ENCODE data around the gene LMO4. TPM values are rescaled to one million over a fixed set of nuclear protein-coding genes. Genes with fewer than 3 reads are reported as not detected.

The LMO4 gene
- total RNA-seq, 2 donors from 2014 or later = 23.6 to 24.1 TPM

GRCh38 chr1:87329526-87330056 lies 911 bp downstream of the LMO4 start:
- H3K36me3 ChIP-seq = no peaks in the 10 kb centered on the region
- peaks cover 14% of the 10 kb centered on the region for H3K4me1 ChIP-seq
- intact Hi-C loops (cut with DNase I) = loop anchor here (10.0 kb wide), 2 partner anchors 265 to 355 kb away; no protein-coding TSS in a partner anchor
- DNase-seq = no peak
- H3K27ac ChIP-seq = peak overlapping the region; percentile 93
- TF ChIP-seq, protein P1, sequence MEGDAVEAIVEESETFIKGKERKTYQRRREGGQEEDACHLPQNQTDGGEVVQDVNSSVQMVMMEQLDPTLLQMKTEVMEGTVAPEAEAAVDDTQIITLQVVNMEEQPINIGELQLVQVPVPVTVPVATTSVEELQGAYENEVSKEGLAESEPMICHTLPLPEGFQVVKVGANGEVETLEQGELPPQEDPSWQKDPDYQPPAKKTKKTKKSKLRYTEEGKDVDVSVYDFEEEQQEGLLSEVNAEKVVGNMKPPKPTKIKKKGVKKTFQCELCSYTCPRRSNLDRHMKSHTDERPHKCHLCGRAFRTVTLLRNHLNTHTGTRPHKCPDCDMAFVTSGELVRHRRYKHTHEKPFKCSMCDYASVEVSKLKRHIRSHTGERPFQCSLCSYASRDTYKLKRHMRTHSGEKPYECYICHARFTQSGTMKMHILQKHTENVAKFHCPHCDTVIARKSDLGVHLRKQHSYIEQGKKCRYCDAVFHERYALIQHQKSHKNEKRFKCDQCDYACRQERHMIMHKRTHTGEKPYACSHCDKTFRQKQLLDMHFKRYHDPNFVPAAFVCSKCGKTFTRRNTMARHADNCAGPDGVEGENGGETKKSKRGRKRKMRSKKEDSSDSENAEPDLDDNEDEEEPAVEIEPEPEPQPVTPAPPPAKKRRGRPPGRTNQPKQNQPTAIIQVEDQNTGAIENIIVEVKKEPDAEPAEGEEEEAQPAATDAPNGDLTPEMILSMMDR (IDR thresholded peaks at IDR 0.05) = no peak
- H3K27me3 ChIP-seq = no peaks in the 10 kb centered on the region
- no peaks in the 10 kb centered on the region for H3K9me3 ChIP-seq
- peak overlapping the region; percentile 79 to 84 for H3K9ac ChIP-seq (ENCODE audit: low read depth in 2 of 2, low read length in 2 of 2)
- peak overlapping the region; percentile 61 for H3K4me3 ChIP-seq

DNA sequence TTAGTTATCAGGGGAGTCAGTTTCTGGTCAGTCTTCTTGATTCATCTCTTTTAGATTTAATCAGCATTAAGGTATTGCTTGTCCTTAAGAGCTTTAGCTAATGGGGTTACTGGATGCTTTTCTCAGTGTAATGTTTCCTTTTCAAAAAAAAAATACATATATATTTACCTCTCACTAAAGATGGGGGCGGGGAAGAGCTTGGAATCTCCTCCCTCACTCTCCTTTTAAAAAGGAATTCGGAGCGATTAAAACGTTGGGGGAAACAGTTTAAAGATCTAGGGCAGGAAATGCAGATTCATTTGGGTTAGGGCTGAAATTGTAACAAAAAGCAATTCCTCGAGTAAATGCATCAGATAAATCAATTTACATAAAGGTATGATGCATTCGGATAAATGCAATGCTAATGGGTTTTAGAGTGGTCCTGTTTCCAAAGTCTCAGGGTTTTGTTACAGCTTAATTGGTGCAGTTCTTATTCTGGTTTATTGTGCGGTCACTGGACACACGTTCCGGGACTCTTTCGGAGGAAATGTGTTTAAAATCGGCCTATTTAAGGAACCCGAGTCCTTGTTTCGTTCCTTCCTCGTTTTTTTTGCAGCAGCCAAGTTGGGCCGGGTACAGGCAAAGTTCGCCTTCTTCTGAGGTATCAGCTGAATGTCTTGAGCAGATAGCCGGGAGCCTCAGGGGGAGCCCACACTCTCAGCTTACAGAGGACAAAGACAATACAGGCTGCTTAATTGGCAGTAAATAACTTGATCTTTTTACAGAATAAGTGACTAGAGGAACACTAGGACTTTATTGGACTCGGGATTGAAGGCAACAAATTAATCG lies 1.6 kb downstream of the LMO4 start:
- TF ChIP-seq, protein P1 (IDR thresholded peaks at IDR 0.05) = no peak
- Histone ChIP-seq H3K9ac (ENCODE audit: low read depth in 2 of 2, low read length in 2 of 2) (peak overlapping the region; percentile 59 to 84), H3K9me3 (no peaks in the 10 kb centered on the region), H3K36me3 (no peaks in the 10 kb centered on the region), H3K27me3 (no peaks in the 10 kb centered on the region), H3K4me3 (peak overlapping the region; percentile 61), H3K27ac (peak overlapping the region; percentile 93), H3K4me1 (peaks cover 15% of the 10 kb centered on the region)
- DNase-seq = peak; percentile 51
- intact Hi-C loops (cut with DNase I) = loop anchor here (10.0 kb wide), 2 partner anchors 265 to 355 kb away; no protein-coding TSS in a partner anchor

DNA sequence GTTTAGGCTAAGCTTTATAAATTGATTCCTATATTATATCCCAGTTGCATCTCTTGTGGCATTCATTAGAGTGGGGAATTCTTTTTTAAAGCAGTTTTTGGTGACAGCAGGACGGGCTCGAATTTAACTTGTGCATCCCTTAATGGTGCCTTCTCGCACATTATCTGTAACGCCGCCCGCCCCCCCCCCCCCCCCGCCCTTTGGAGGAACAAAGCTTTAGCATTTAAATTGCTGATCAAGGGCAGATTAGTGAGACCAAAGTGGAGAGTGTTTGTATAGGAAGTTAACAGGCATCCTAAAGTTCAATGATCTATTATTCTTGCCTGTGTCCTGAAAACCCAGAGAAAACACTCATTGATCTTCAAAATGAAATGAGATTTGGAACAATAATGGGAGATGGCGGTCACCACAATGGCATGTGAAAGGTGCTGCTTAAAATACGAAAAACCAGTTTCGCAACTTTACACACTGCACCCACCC lies 2.2 kb downstream of the LMO4 start:
- Histone ChIP-seq H3K4me1 (peaks cover 15% of the 10 kb centered on the region), H3K27ac (peak overlapping the region; percentile 93), H3K36me3 (no peaks in the 10 kb centered on the region), H3K27me3 (no peaks in the 10 kb centered on the region), H3K9me3 (no peaks in the 10 kb centered on the region), H3K9ac (ENCODE audit: low read depth in 2 of 2, low read length in 2 of 2) (peak overlapping the region; percentile 61 to 86), H3K4me3 (peak overlapping the region; percentile 61)
- TF ChIP-seq, protein P1 (IDR thresholded peaks at IDR 0.05) = no peak
- intact Hi-C loops (cut with DNase I) = loop anchor here (10.0 kb wide), 2 partner anchors 264 to 354 kb away; no protein-coding TSS in a partner anchor
- no peak for DNase-seq

DNA sequence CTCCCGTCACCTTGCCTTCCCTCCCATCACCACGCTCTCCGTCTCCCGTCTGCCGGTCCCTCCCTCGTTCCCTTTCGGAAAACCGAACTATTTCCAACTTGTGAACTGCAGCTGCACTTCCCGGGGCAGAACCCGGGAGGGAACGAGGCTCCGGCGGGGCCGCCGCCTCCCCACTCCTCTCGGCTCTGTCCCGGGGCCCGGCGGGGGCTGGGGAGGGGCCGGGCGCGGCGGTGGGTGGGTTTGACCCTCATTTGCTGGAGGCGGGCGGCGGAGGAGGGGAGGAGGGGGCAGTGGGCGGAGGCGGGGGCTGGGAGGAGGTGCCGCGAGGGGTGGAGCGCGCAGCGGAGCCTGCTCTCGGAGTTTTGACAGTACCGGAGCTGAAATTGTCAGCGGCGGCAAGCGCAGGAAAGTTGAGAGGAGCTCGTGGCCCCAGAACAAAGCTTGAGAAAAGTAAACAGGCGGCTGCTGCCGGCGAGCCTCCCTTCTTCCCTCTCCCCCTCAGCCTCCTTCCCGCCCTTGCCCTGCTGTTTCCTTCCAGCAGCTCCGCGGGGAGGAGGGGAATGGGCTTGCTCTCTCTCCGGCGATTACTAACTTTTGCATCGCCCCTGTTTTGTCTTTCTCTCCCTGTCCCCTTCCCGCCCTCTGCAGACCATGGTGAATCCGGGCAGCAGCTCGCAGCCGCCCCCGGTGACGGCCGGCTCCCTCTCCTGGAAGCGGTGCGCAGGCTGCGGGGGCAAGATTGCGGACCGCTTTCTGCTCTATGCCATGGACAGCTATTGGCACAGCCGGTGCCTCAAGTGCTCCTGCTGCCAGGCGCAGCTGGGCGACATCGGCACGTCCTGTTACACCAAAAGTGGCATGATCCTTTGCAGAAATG lies 2.9 kb downstream of the LMO4 start:
- Histone ChIP-seq H3K4me1 (peaks cover 15% of the 10 kb centered on the region), H3K4me3 (peak overlapping the region; percentile 59), H3K36me3 (no peaks in the 10 kb centered on the region), H3K27ac (peak overlapping the region; percentile 93), H3K27me3 (no peaks in the 10 kb centered on the region), H3K9ac (ENCODE audit: low read depth in 2 of 2, low read length in 2 of 2) (peak overlapping the region; percentile 70 to 86), H3K9me3 (no peaks in the 10 kb centered on the region)
- intact Hi-C loops (cut with DNase I) = loop anchor here (10.0 kb wide), 2 partner anchors 263 to 353 kb away; no protein-coding TSS in a partner anchor
- peak; percentile 89 for DNase-seq
- TF ChIP-seq, protein P1 (IDR thresholded peaks at IDR 0.05) = no peak

Data from colonic mucosa (tissue), 4 donors.